AG09309 (cell line): ENCODE data around the gene RPS6KA6.

Experiments
- DNase-seq: peaks from one replicate; pipeline ENCODE4 v3.0.0-alpha.2; 2010; ENCODE audit warnings: low read depth
- H3K4me3 ChIP-seq: 2 replicates; pipeline ENCODE4 v1.5.1; 2011; ENCODE audit warnings: mild to moderate bottlenecking, low read depth, low read length, moderate library complexity; ENCODE audit not compliant: control insufficient read depth
- TF ChIP-seq, protein P1 (sequence below): IDR thresholded peaks from 2 replicates; pipeline ENCODE4 v1.5.1; 2011; ENCODE audit warnings: mild to moderate bottlenecking, low read depth, low read length, inconsistent platforms; ENCODE audit not compliant: insufficient read depth, control insufficient read depth; ENCODE audit errors: missing control alignments

The RPS6KA6 gene

GRCh38 chrX:84046403-84046984 is 141.5 kb downstream of the RPS6KA6 start:
- no peak overlapping the region for H3K4me3 ChIP-seq
- TF ChIP-seq, protein P1, sequence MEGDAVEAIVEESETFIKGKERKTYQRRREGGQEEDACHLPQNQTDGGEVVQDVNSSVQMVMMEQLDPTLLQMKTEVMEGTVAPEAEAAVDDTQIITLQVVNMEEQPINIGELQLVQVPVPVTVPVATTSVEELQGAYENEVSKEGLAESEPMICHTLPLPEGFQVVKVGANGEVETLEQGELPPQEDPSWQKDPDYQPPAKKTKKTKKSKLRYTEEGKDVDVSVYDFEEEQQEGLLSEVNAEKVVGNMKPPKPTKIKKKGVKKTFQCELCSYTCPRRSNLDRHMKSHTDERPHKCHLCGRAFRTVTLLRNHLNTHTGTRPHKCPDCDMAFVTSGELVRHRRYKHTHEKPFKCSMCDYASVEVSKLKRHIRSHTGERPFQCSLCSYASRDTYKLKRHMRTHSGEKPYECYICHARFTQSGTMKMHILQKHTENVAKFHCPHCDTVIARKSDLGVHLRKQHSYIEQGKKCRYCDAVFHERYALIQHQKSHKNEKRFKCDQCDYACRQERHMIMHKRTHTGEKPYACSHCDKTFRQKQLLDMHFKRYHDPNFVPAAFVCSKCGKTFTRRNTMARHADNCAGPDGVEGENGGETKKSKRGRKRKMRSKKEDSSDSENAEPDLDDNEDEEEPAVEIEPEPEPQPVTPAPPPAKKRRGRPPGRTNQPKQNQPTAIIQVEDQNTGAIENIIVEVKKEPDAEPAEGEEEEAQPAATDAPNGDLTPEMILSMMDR = peak; percentile 78
- DNase-seq = no peak

- TF ChIP-seq, protein P1 = no peak
- H3K4me3 ChIP-seq = no peak overlapping the region
- no peak for DNase-seq
These were observed 143.9 kb downstream of the RPS6KA6 start for GRCh38 chrX:84044051-84044450.
